ENCODE results near the gene RARB.

Gene RARB

DNA sequence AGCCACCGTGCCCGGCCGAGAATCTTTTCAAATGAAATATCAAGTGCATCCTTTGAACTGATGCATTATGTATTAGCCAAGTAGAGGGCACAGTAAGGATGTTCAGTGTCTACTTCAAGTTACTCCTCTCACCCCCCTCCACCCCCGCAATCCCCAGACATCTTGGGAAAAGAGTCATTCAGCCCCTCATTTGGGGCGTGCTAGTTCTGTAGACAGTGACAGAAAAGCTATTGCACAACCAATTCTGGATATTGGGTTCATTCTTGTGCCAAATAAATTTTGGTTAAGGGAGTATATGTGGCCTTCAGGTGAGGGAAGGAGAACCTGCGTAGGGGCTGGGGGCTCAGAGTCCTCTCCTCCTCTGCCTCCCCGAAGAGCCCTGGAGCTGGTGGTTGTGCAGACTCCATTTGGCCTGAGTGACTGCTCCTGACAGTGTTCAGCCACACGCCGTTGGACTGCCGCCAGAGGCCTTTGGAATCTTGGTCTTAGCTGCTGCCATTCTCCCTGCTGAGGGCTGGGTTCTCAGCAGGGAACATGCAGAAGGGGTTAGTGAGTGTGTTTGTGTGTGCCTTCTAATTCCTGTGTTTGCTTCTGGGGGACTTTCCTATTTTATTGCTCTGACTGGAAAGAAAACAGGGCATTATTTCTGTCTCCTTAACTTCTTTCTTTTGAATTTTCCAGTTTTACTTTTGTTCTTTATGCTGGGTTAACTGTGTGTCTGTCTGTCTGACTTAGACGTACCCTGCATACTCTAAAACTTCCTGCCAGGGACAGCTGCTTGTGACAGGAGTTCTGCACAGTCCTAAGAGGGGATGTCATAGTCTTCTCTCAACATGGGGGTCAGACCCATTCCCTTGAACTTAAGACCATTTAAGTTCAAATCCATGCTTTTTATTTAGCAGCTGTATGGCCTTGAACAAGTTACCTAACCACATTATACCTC, 21.0 kb downstream of the RARB start:
- DNase-seq = no peak

DNA sequence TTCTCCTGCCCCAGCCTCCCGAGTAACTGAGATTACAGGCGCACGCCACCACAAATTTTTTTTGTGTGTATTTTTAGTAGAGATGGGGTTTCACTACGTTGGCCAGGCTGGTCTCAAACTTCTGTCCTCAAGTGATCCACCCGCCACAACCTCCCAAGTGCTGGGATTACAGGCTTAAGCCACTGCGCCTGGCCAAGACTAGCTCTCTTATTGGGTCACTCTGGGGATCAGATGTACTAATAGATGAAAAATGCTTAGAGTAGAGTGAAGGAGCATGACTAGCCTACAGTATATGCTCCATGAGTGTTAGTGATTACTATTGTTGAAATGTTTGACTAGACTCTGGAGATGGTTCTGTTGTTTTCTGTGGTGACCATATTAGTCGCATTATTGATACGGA, 21.8 kb downstream of the RARB start:
- no peak for DNase-seq

DNA sequence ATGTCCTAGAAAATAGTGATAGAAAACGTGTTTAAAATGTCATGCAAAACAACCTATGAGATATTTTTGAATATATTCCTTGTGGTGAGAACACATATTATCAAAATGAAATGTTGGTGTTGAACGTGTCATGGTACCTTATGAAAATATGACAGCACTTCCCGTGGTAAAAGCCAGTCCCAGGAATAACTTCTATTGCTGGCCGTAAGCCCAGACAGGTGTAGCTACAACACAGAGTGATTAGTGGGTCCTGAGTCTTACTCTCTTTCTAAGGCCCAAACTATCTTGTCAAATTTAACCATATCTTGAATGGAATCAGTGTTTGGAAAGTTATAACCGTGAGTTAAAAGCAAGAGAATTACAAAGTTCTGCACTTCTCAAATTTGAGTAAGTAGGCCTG, 24.1 kb downstream of the RARB start:
- no peak for DNase-seq

DNA sequence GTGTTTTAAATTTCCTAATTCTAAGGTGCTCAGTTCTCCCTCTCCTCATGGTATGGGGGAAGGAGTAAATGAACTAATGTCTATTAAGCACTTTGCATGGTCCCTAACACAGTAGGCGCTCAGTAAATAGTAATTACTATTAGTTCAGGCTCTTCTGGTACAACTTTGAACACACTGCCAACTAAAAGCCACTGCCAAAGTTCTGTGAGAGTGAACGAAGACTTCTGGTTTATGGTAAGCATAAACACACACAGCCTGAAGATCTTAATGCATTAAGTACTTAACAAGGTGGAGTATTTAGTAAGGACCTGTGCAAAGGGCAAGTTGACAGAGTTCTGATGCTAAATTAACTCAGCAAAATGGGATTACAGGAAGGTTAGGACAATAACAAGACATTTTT, 24.7 kb downstream of the RARB start:
- DNase-seq = no peak

DNA sequence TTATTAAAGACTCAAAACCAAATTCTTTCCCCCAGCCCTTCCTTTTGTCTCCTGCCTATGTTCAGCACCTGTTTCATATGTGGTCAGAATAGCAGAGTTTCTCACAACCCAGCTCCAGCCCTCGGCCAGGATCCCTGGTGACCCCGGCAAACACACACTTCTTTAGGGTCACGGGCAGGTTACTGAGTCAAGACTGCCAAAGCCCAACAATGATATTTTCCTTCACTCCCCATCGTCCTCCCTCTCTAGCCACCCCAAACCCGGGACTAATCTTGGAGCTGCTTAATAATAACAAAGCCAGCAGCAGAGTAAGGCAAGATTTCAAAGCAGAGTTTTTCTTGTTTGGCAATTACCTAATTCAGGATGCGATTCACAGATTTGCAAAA, 25.5 kb downstream of the RARB start:
- no peak for DNase-seq

DNA sequence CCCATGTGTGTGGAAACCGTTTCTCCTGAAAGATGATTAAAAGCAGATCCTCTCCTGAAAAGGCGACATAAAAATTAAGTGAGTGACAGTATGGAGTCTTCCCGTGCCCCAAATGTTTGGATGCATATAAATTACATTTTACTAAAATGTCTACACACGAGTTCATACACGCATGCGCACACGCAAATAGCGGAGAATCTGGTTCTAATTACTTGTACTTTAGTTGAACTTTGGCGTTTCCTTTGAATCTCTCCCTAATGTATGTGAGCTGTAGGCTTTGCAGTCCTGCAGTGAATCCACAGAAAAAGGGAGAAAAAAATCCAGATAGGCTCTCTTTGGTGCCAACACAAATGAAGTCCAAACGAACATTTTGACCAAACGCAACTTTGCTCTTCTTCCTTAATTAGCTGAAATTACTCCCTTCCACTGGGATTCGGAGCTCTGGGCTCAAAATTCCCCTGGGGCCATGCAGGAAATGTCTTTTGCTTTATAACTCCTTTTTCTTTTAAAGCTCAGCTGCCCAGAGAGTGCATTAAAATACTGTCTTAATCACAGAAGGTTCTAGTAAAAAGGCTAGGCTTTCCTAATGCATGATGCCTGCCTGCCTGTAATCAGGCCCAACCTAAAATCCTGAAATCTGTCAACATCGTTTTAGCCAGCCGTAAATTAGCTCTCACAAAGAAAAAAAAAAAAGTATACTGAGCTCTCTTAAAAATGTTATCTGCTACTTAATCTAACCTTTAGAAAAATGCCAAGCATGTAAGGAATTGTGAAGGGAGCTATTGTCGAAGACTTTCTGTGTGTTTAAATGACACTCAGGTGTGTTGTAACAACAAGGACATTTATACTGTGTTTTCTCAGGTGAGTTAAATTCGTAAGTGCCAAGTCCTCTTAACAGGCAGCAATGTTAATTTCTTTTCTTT, 26.2 kb downstream of the RARB start:
- DNase-seq = no peak

DNA sequence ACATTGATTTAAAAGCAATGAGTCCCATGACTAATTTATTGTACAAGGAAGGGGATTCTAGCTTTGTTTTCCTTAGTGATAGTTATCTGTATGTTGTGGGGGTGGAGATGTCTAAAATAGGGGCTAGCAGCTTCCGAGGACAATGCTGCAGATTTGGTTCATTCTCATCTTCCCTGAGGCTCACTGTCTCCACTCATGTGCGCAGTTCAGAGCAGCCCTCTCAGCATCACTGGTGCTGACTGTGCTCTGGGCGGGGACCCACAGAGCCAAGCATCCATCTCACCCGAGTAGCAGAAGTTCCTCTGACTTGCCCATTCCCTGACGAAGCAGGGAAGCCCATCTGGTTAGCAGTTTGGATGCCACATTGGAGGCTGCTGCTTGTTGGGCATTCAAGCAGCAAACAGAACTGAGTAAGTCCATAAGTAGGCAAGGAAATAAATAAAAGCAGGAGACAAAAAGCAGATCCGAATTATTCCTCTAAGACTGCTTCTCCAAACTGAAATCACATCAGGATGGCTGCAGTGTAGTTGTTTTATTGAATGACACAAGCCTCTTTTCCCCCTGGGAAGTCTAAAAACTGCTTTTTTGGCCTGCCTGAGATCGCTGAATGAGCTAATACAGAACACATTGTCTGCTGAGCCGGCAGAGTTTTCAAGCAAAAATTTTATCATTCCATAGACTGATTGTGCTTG, 27.5 kb downstream of the RARB start:
- DNase-seq = no peak

DNA sequence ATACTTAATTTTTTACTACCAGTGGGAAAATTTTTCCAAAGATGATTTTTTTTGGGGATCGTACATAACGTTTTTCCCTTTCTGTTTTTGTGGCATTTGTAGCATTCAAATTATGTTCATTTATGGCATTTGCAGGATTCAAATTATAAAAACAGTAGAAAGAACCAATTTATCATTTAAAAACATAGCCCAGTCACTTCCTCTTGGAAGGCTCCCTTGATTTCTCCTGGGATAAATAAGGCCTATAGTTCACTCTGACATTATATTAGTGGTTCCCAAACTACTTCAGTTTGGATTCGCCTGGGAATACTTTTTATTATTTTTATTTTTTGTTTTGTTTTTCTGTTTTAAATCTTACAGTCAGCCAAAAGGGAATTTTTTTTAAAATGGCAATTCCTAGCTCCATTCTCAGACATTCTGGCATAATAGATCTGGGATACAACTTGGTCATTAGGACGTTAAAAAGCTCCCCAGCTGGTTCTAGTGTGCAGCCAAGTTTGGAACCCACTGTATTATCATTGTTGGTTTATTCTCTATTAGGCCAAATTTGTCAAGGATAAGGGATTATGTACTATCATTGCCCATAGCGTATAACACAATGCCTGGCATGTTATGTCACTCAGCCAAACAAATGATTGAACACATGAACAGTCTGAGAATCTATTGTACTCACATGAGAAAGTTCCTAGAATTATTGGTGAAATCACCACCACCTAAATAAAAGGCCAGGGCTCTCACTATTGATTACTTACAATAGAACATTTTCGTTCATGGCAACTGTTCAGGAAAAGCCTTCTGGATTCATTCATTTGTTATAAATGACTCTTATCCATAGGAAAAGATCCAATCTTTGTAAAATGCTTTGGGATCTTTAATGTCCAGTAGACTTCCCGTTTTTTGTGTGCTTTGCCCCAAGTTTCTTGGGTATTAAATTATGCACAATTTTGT, 28.9 kb downstream of the RARB start:
- no peak for DNase-seq

DNA sequence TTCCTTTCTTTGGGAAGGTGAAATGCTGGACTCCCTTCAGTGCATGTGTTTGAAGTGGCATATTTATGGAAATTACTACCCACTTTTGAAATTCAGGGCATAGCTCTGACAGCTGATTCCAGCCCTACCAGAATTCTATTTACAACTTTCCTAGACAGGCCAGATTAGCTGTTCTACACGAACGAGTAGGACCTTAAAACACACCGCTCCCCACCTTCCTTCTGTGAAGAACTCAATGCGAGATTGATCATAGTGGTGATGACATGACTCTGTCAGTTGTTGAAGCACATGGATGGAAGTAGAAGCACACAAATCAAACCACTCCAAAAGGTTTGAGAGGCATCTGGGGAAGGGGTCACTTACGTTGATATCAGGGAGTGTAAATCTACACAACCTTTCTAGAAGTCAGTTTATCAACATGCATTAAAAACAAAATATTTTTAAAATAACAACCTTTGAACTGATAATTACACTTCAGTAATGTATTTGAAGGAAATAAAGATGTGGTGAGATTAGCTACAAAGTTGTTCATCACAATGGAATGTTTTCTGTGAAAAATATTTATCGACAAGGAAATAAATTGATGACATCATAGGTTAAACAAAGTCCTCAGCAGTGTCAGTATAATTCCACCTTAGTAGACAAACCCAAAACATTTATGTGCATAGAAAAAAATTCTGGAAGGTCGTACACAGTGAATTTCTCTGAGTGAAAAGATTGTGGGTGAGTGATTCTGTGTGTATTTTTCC, 29.8 kb downstream of the RARB start:
- no peak for DNase-seq

DNA sequence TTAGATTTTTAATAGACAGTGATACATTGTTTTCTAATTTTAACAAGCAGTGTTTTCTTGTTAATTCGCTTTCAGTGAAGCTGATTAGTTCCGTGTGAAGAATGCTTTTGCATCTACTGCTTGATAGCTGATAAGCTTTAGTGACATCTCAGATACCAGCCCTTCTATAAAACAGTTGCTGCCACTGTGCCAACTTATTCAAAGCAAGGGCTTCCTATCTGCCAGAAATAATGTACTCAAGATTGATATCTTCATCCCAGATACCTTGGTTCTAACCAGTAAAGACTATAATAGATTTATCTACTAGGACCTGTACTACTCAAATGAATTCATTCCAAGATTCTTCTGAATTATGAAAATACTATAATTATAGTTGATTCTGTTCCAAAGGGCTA, 30.4 kb downstream of the RARB start:
- no peak for DNase-seq

DNA sequence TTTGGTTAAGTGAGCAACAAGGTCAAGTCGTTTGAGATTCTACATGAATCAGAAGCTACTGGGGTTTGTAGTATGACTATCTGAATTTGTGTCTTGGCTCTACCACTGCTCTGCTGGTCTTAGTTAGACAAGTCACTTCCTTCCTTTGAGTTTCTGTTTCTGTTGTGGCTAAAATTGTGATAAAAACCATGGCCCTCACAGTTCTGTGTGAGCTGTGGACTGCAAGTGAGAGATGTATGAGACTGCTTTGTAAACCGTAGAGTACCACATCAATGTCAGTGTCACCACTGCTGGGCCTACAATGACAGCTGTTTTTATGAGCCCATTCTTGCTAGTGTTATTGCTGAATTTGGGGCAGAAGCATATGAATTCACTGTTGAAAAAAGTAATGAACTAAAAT, 32.7 kb downstream of the RARB start:
- no peak for DNase-seq

DNA sequence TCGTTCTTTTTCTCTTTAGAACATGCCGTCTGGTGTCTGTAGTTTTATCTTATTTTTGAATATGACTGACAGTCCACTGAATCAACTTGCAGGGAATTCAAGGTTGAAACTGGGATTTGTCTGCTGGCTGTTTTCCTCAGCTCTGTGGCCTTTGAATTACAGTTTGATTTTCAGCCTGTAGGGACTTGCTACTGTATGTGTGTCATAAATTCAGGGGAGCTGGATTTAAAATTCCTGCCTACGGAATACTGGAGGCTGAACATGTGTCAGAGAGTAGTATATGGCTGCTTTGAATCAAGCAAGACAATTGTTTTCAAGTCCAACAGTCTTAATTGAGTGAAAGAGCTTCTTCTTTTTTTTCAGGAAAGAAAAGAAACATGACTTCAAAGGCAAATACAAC, 33.9 kb downstream of the RARB start:
- no peak for DNase-seq

DNA sequence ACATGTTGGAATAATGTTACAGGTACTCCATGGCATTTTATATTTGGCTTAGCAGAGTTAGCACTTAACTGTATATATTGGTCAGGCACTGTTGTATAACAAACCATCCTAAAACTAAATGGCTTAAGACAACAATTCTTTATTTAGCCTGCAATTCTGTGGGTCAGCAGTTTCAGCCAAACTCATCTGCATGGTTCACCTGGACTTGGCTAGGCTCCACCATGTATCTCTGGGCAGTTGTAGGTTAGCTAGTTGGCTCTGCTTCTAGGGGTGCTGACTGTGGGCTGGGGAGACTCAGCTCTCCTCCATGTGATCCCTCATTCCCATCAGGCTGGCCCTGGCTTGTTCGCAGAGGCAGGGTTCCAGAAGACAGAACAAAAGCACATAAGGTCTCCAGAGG, 34.4 kb downstream of the RARB start:
- no peak for DNase-seq

DNA sequence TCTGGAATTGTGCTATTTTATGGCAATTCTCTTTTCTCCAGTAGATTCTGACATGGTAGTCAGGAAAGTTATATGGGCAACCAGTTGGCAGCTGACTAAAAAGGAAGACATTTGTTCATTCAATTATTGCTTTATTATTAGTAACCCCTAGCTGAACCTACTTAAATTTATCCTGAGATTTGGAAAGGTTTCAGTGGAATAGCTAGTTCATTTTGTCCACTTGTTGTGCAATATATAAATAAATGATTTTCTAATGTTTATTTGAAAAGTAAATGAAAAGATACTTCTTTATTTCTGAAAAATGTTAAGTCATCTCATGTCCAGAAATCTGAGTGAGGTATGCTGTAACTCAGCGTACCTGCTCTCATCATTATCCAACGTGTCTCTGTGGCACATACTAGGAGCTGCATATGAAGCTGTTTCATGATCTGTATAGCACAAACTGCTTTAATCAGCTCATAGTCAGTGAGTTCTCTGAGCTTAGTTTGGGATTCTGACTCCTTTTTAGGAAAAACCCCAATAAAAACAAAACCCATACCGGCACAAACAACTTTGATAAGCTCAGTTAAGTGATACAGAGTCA, 35.9 kb downstream of the RARB start:
- DNase-seq = no peak

DNA sequence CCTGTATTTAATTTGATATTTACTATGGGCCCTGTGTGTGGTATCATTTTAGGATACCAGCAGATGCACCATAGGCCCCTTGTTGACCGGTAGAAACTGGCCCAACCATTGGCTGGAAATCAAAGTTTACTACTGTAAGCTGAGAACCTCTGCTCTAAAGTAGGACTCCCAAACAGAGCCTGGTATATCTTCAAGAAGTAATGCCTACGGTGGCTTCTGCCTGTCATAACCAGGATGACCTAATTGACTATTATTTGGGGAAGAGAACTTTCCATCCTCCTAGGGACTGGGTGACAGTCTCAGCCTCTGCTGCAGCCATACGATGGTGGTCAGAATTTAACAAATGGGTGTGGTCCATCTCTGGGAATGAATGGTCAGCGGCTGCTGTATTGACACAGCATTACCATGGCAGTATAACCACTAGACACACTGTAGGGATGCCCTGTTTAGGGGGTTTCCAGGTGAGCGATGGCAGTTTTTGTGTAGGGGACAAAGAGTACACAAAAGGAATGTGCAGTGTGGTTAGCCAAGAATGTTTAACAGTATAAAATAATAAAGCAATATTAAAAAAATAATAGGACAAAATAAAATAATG, 37.3 kb downstream of the RARB start:
- no peak for DNase-seq

DNA sequence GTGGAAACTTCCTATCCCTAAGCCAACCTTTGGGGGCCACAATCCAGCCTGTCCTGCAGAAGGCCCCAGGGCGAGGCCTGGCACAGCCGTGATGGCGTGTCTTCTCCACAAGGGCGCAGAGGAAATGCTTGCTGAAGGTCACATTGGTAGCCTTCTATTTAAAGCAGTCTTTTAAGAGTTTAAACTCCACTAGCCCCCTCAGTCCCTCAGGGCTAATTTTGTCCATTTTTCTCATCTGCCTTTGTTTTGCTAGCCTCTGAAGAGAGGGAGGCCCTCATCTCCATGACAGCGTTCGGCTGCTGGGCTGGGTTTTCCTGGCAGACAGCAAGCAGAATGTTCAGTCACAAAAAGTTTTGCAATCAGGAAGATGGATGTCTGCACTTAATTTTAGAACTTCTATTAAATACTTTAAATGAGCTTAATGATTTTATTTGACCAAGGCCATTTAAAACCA, 40.8 kb downstream of the RARB start:
- DNase-seq = no peak

DNA sequence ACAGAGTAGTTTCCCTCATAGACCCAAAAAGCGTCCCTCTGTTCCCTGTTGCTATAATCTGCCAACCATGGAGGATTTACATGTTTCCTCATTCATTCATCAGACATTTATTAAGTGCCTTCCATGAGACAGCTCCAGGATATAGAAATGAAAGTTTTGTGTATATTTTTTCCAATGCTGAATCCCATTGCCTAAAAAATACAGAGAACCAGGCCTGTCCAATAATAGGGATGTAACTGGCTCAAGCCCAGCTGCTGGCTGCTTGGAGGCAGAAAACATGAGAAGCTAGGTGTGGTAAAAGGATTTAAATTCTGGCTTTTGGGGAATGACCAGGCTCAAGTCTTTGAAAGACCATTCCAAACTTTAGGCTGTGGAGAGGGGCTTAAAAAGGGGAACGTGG, 41.5 kb downstream of the RARB start:
- no peak for DNase-seq

DNA sequence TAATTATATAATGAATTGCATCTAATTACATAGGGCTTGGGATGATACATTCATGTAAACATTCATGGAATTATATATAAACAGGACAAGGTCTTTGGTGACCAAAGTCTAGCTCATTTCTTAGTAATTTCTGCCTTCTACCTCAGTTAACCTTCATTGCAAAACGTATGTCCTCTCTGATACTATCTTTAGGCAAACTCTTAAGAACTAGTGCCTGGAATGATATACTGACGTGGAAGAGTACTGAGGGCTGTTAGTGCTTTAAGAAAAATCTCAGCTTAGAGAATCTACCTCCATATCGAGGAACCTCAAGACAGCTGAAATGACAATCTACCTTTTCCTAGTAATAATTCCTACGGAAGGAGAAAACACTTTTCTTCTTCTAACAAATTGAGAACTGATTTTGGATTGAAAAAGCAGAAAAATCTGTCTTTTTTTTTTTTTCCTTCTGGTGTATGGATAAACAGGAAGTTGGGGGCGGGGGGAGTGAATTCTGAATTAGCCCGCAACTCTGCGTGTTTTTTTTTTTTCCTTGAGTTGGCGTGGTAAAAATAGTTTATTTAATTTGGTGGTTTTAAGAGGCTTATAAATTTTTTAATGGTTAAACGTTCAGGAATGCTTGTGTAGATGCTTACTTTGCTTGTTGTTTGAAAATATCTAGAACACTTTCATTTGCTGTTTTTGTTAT, 43.2 kb downstream of the RARB start:
- no peak for DNase-seq

DNA sequence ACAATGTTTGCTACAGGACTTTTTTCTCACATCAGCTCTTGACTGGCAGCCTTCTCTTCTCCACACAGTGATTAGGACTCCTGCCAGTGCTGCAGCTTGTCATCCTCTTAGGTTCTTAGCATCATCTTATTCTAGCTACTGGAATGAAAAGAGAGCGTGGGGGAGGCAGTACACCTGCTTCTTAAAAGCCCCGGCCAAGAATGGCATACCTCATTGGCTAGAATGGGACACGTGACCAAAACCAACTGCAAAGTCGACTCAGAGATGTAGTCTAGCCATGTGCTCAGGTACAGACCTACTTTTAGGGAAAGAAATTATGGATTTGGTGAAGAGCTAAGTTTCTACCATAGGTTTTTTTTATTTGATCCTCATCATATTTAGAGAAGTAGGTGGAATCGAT, 44.1 kb downstream of the RARB start:
- no peak for DNase-seq

DNA sequence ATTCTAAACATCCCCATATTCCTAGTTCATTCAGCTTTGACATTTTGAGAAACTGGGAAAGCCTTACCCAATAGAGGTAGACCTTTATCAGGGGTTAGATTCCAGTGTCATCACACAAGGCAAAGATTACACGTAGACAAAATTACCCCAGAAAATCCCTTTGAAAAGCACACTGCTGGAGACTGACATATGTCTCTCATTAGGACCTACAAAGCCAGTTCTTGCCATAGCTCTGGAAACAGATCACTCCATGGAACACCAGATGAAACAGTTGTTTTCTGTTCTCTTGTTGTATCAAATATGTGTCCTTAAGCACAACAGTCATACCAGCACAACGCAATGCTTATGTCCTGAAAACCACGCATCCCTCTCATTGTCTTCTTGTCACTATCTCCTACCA, 44.7 kb downstream of the RARB start:
- DNase-seq = no peak
